ENCODE measurements around the gene MARK1.
"Not testable (repeated sequence)": the region's sequence is repeated elsewhere in the genome, so short reads cannot be mapped to it uniquely, and the experiment has no call there.

Gene MARK1

DNA sequence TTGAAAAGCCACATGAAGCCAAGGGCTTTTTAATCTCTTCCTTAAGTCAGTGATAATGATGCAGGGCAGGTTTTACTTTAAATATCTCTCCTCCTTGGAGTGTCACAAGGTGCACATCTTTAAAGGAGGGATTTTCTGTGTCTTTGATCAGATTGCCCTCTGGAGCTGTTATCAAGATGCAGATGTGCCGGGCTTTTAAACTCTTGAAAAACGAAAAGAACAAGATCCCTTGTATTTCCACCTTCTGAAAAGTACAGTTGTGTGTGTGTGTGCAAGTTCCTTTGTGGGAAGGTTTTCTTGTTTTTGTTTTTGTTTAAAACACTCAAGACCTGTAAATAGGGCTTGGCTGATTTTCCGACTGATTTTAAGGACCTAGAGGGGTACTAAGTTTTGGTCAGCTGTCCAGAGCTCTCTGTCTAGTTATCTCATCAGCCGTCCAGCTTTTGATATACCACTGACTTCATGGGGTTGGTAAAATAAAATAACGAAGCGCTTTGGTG is 1.6 kb downstream of the MARK1 start:
- peak; percentile 32 for DNase-seq

- DNase-seq, result no peak
Measured at GRCh38 chr1:220533504-220534109, 5.7 kb downstream of the MARK1 start.

DNA sequence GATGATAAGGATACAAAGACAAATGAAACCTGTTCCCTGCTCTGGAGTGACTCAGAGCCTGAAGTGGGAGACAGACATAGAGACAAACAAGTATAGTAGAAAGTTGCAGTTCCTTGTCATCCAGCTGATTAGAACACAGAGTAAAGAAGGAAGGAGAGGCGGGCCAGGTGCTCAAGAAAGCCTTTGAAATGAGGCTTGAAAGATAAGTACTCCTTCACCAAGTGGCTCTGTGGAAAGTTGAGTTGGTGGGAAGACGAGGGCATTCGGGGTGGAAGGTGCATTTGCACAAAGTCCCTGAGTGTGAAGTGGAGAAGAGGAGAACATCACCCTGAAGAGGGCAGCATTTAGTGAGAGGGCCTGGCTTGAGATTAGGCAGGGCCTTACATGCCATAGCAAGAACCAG is 17.0 kb downstream of the MARK1 start:
- DNase-seq, result no peak

DNA sequence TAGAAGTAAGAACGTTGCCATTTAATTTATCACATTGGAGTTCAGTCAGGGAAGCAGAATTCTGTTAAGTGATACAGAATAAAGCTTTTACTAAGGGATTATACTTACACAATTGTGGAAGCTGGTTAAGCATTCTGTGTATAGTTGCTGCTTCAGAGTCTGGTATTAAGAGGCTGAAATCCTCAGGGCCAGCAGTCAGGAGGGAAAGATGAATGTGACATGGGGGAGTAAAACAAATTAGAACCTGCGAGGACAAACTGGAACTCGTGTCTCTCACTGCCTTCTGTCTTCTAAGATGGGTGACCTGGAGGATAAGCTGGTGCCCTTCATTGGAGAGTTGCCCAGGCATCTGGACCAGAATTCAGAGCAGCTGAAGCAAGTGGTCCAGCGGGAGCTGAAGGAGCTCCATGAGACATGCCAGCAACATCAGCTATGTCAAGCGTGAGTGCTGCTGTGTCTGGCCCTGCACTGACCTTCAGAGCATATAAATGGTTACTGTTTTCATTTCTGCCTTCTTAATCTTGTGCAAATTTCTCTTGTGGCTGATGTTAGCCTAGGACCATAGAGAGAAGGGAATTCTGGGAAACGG is 23.0 kb downstream of the MARK1 start:
- no peak for DNase-seq

- DNase-seq, result no peak
Measured at GRCh38 chr1:220551718-220552117, 23.8 kb downstream of the MARK1 start.

GRCh38 chr1:220552672-220553260 is 24.8 kb downstream of the MARK1 start:
- no peak for DNase-seq

DNA sequence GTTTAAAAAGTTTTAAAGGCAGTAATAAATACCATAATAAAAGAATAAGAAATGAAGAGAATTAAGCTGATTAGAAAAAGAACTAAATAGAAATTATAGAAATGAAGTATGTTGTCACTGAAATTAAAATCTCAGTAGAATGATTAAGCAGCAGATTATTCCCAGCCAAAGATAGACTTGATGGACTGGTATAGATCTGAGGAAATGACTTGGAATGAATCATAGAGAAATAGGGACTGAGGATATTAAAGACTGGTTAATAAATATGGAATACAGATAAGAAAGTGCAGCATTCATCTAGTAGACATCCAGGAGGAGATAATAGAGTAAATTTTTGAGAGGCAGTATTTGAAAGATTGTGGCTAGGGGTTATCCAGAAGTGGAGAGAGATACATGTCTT is 28.7 kb downstream of the MARK1 start:
- no peak for DNase-seq

DNA sequence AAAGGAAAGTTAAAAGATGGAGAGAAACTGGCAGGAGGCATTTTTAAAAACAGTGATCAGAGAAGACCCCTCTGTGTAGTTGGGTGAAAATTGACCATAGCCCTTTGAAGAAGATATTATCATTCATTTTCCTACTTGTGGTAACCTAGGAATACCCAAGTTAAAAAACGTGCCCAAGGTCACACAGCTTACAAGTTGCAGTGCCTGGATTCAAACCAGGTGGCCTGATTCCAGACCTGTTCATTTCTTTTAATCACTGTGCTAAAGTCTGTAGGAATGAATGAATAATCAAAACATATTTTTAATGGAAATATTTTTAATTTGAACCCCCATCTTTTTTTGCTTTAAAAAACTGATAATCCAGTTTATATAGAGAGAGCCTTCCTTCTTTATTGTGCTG is 35.6 kb downstream of the MARK1 start:
- no peak for DNase-seq

DNA sequence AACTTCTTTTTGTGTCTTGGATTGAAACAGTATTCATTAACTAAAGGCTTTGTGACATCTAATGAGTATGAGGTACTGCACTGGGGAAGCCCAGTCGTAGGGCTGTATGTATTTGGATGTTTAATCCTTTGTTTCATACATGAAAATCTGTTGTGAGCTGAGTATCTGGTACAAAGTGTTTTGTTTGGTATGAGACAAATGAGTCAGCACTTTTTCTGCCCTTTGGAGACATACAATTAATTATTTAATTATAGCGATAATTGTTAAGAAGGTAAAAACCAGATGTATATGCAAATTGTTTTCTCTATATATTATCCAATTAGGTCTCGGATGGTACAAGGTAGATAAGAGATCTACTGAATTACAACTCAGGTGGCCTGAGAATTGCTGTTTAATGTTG is 36.3 kb downstream of the MARK1 start:
- DNase-seq, result no peak

GRCh38 chr1:220565670-220566069 is 37.7 kb downstream of the MARK1 start:
- no peak for DNase-seq

GRCh38 chr1:220566869-220567268 is 38.9 kb downstream of the MARK1 start:
- DNase-seq, result no peak

DNA sequence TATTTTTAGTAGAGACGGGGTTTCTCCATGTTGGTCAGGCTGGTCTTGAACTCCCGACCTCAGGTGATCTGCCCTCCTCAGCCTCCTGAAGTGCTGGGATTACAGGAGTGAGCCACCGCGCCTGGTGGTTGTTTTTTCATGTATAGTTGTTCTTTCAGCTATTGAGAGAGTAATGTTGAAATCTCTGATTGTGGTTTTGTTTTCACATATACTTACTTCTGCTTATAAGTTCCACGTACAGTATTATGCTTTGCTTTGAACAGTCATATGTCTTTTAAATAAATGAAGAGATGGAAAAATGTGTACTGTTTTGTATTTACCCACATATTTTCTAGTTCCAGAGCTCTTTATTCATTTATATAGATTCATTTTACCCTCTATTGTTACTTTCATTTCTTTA is 44.5 kb downstream of the MARK1 start:
- DNase-seq, result no peak

DNA sequence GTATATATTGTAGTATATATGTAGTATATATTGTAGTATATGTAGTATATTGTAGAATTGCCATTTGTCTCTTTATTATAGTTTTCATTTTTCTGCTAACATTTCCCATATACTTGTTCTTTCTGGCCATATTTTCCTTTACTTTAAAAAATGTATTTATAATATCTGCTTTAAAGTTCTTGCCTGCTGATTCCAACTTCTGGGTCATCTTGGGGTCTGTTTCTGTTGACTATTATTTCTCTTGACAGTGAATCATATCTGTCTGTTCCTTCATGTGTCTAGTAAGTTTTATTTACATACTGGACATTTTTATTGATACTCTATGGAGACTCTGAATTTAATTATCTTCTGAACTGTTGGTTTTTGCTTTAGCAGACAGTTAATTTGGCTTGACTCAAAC is 45.9 kb downstream of the MARK1 start:
- DNase-seq, result no peak

- no peak for DNase-seq
Measured at GRCh38 chr1:220575718-220576497, 48.0 kb downstream of the MARK1 start.

DNA sequence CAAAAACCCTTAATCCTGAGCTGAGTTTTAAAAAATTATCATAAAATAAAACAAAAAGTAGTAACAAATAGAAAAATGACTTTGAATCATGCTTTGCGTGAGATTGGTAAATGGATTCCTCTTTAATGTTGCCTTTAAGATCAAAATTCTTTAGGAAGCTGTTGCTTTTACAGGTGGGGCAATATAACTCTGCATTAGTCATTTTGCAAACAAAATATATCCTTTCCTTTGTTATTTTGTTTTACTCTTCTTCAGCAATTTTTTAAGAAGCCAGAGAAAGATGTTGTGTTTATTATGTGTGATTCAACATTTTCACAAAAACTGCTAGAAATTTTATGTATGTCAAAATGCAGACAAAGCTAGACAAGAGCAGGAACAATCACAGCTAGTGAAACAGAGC is 50.0 kb downstream of the MARK1 start:
- no peak for DNase-seq

DNA sequence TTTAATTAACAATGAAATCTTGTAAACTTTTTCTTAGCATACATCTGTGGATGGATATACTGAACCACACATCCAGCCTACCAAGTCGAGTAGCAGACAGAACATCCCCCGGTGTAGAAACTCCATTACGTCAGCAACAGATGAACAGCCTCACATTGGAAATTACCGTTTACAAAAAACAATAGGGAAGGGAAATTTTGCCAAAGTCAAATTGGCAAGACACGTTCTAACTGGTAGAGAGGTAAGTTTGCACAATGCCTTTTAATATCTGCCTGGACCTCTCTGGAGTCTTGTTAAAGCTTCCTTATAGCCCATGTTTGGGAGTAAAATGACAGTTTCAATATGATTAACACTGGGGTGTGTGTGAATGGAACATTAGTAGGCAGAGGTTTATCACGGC is 51.4 kb downstream of the MARK1 start:
- DNase-seq, result no peak

DNA sequence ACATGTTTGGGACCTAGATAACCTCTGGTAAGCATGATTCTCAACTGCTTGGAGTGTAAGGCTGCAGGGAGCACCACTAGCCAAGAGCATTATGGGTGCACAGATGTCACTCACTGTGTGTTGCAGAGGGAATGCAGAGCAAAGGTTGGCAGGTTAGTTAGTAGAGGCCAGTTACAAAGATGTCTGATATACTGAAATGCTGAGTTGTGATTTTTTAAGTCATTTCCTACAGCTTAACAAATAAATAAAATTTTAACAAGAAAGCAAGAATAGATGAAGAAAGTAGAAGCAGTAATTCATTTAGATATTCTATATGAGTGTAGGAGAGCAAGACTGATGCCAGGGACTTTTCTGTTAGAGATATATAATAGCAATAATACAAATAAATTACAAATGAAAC is 64.8 kb downstream of the MARK1 start:
- no peak for DNase-seq

GRCh38 chr1:220594356-220594755 is 66.4 kb downstream of the MARK1 start:
- DNase-seq, result no peak

- DNase-seq, result no peak
Measured at GRCh38 chr1:220595179-220595578, 67.2 kb downstream of the MARK1 start.

DNA sequence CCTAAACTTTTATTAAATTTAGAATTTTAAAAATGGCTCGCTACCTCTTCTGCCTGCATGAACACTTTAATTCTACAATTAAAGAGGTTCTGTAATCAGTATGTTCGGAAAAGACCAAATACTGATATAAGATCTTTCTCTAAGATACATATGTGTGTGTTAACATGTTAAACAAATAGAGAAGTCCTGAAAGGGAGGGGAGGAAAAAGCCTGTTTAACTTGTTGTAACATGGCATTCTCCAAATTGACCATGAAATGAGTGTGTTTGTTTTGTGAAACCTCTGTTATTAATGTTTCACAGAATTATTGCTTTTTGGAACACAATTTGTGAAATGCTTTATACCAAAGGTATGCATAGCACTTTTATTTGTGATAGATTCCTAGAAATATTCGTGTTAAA is 77.0 kb downstream of the MARK1 start:
- DNase-seq, result no peak

DNA sequence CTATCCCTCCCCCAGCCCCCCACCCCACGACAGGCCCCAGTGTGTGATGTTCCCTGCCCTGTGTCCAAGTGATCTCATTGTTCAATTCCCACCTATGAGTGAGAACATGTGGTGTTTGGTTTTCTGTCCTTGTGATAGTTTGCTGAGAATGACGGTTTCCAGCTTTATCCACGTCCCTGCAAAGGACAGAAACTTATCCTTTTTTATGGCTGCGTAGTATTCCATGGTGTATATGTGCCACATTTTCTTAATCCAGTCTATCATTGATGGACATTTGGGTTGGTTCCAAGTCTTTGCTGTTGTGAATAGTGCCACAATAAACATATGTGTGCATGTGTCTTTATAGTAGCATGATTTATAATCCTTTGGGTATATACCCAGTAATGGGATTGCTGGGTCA is 77.7 kb downstream of the MARK1 start:
- DNase-seq, result not testable (repeated sequence)

DNA sequence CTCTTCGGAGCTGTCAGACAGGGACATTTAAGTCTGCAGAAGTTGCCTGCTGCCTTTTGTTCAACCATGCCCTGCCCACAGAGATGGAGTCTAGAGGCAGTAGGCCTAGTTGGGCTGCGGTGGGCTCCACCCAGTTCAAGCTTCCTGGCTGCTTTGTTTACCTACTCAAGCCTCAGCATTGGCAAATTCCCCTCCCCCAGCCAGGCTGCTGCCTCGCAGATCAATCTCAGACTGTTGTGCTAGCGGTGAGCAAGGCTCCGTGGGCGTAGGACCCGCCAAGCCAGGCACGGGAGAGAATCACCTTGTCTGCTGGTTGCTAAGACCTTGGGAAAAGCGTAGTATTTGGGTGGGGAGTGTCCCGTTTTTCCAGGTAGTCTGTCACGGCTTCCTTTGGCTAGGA is 83.2 kb downstream of the MARK1 start:
- DNase-seq, result not testable (repeated sequence)

GRCh38 chr1:220616836-220617235 is 88.9 kb downstream of the MARK1 start:
- no peak for DNase-seq

DNA sequence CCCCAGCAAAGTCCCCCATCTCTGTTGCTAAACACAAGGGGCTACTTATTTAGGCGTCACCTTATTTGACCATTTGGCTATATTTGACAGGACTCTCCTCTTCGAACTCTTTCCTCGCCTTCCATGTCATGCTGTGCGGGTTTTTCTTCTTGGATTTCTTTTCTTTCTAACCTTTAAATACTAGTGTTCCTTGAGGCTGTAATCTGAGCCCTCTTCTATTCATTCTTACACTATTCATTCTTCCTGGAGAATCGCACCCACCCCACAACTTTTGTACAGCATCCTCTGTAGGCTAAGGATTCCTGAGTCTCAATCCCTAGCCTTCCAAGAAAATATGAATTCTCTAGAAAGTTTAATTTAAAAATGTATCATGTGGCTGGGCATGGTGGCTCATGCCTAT is 100.5 kb downstream of the MARK1 start:
- no peak for DNase-seq

Measured in midbrain (tissue), 1 donor.